Epithelial cell of prostate (primary cell): ENCODE measurements around the gene TFB2M.
"Not testable (repeated sequence)": the region's sequence is repeated elsewhere in the genome, so short reads cannot be mapped to it uniquely, and the experiment has no call there.

ENCODE experiments used
- DNase-seq: peaks from one replicate; pipeline ENCODE4 v3.0.0-alpha.2; 2011; ENCODE audit warnings: low read depth, low spot score
- H3K27ac ChIP-seq: fragments of 450-650 bp; 2 replicates; pipeline ENCODE4 v1.5.1; 2017; ENCODE audit warnings: mild to moderate bottlenecking

Gene TFB2M

DNA sequence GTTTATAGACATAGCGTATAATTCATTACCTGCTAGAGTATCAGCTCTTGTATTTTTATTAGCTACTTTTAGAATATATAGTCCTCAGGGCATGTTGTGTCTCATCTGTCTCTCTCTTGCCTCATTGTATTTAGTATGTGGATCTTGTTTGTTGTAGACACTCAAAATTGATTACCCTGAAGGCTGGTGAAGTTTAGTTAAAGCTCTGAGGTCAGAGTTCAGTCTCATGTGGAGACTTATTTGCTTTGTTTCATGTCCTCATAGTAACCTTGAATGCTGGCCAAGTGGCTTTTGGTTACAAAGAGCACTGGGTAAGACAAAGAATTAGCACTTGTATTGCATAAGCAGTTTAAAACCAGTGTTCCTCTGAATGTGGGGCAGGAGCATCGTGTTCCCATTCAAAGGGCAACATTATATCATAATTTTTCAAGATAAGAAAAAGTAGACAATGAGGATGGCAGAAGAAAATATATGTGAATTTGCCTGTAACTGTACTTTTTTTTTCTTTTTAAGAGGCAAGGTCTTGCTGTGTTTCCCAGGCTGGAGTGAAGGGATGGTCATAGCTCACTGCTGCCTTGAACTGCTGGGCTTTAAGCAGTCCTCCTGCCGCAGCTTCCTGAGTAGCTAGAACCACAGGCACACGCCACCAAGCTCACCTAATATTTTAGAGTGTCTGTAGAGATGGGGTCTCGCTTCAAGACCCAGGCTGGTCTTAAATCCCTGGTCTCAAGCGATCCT is 17.6 kb upstream of the TFB2M start:
- no peak for DNase-seq
- no peak overlapping the region for H3K27ac ChIP-seq

DNA sequence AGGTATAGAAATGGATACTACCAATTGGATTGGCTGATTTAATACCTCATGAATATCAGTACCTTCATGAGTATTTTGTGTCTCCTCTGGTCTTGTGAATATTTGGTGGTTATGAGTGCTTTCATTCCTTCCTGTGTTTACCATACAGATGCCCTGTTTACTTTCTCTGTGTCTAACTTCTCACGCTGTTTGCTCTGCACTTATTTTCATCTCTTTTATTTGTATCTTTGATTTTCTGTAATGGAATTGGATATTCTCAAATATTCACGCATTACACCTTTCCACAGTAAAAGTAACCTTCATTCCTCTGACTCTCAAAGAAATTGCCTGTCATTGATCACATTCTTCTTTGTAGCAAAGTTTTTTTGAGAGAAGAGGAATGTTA is 17.0 kb upstream of the TFB2M start:
- H3K27ac ChIP-seq: no peak overlapping the region
- DNase-seq: no peak

DNA sequence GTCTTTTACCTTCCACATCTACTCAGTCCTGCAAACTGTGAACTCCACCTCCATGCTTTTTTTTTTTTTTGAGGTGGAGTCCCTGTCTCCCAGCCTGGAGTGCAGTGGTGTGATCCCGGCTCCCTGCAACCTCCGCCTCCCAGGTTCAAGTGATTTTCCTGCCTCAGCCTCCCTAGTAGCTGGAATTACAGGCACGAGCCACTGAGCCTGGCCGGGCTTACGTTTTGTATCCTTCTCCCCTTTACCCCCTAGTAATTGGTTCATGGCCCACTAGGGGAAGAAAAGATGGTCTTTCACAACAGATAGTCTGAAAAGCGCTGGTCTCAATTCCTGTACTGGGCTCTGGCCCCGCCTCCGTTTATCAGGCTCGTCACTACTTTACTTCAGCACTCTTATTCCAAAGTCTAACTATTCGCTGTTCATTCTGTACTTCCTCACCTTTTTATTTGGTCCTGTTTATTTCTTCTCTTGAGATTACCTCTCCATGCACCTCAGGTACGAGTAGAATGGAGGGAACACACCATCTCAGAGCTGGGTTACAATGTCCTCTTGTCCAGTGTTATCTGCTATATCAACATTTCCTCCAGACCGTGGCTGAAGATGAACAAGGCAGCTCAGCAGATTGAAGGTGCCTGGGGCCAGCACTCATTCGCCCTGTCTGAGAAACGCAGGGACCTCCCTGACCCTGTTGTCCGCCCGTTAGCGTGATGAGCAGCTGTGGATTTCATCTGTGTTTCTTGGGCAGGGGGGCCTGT is 16.4 kb upstream of the TFB2M start:
- H3K27ac ChIP-seq: no peak overlapping the region

DNA sequence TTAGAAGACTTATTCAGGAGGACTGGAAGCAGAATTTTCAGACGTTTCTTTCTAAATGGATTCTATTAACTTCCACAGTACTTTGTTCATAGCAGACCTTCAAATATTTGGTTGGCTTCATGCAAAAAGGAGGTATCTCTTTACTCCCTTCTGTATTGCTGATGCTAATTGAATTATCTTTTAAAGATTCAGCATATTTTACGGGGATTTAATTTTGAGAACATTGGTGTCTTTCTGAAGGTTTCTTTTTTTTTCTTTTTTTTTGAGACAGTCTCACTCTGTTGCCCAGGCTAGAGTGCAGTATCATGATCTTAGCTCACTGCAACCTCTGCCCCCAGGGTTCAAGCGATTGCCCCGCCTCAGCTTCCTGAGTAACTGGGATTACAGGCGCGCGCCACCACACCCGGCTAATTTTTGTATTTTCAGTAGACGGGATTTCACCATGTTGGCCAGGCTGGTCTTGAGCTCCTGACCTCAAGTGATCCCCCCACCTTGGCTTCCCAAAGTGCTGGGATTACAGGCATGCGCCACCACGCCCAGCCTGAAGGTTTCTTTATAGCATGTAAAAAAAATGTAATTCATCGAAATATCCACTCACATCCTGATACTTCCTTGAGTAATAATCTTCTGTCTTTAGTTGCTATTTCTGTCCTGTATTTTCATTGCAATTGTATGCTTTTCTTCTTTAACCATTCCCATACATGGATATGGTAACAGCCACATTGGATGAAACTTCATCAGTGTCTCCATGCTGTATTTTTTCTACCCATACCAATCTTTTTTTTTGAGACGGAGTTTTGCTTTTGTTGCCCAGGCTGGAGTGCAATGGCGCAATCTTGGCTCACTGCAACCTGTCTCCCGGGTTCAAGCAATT is 14.7 kb upstream of the TFB2M start:
- no peak overlapping the region for H3K27ac ChIP-seq
- no peak for DNase-seq

More for the DNA sequence above, 16.4 kb upstream of the TFB2M start:
- no peak for DNase-seq

DNA sequence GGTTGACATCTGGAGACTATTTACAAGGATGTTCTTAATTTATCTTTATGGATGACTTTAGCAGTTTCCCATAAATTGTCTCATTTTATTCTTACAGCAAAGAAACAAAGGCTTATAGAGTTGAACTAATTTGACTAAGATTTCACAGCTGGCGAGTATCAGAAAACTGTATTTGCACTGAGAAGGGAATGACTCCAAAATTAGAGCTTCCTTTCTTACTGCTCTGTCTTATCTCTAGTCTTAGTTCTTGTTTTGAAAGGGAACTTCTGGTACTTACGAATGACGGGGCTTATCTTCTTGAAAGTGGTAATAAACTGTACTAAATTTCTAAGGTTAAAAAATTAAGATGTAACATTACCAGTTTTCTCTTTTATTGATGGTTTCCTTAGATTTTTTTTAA is 13.8 kb upstream of the TFB2M start:
- no peak overlapping the region for H3K27ac ChIP-seq

DNA sequence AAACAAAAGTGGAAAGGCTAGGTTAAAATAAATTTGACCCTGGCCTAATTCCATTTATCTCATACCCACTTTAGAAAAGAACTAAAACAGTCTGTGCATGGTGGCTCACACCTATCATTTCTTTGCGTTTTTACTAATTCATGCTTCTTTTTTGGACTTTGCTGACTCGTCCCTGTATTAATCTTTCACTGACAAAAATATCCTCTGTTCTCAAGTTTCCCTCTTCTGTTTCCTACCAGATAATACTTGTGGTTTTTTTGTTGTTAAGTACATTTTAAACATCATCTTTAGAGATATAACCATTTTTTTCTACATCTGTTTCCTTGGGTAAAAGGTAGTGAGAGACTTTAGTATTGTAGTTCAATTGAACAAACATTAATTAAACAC is 11.7 kb upstream of the TFB2M start:
- H3K27ac ChIP-seq: no peak overlapping the region
- no peak for DNase-seq

More for the DNA sequence above, 13.8 kb upstream of the TFB2M start:
- DNase-seq: no peak

DNA sequence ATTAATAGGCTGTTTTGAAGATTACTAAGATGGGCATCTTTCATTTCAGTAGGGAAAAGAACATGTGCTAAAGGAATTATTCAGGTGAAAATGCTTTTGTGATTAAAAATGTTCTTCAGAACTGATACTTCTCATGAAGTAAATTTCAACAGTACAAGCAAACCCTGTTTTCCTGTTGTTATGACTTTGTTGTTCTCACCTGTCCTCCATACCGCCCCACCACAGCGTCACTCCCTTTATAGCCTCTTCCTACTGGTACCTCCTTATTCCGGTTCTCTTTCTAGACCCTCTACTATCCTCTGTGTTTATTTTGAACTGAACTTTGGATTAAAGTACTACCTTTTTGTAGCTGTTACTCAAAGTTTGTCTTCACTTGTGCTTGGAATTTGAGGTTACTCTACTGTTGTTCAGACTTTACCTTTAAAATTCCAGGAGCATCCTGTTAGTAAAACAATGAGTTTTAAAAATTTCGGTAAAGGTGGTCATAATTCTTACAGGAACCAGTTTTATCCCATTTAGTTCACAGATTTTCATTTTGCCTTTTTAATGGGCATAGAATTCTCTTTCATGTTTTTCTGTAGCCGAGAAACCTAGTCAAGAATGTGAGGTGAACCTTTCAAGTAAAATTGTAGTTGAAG is 11.1 kb upstream of the TFB2M start:
- no peak overlapping the region for H3K27ac ChIP-seq
- DNase-seq: no peak

DNA sequence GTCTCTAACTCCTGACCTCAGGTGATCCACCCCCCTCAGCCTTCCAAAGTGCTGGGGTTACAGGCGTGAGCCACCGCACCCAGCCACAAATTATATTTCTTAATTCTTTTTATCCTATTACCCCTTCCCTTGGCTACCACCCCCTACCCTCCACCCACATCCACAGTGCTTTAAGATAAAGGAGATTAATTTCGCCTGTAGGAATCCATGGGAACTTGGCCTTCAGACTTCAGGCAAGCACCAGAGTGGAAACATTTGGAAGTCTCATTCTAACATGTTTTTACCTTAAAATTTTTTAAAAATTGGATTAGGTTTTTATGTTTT is 10.6 kb upstream of the TFB2M start:
- DNase-seq: no peak
- no peak overlapping the region for H3K27ac ChIP-seq

DNA sequence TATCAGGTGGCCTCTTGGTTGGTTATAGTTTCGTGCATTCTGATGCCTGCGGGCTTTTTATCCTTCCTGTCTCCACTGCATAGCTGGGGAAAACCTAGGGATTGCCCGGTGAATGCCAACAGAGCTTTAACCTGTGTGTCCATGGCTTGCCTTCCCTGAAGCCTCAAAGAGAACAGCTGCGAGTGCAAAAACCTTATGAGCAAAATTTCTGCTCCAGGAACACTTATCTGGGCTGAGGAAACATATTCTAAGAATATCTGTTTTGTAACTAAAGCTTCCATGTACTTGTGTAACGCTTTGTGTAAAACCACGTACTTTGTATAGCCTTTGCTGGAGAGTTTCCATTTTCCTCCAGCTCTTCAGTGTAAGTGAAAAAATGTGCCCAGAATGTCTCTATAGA is 7.4 kb upstream of the TFB2M start:
- no peak for DNase-seq
- no peak overlapping the region for H3K27ac ChIP-seq

DNA sequence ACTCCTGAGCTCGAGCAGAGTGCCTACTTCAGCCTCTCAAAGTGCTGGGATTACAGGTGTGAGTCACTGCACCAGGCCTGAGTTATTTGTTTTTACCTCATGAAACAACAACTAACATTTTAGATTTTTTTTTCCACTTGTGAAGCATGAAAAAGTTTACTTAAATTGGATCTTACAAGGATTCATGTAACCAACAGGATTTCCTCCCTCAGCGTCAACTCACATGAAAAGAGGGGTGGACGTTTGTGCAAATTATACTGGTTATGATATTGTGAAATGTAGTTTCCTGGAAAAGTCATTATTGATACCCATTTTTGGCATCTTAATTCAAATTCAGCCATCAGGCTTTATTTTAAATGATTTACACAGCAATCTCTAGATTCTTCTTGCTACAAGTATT is 6.7 kb upstream of the TFB2M start:
- H3K27ac ChIP-seq: no peak overlapping the region
- DNase-seq: no peak

DNA sequence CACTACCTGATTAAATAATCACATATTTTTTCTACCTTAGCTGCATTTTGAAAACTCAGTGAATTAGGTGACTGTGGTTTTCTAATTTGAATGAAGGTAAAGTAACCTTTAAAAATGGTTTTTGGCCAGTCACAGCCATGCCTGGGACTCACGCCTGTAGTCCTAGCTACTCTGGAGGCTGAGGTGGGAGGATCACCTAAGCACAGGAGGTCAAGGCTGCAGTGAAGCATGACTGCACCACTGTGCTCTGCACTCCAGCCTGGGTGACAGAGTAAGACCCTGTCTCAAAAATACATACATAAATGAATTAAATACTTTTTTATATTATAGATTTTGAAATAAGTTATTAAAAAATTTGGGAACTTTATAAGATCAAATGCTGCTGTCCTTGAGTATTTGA is 5.9 kb upstream of the TFB2M start:
- DNase-seq: no peak
- H3K27ac ChIP-seq: no peak overlapping the region

DNA sequence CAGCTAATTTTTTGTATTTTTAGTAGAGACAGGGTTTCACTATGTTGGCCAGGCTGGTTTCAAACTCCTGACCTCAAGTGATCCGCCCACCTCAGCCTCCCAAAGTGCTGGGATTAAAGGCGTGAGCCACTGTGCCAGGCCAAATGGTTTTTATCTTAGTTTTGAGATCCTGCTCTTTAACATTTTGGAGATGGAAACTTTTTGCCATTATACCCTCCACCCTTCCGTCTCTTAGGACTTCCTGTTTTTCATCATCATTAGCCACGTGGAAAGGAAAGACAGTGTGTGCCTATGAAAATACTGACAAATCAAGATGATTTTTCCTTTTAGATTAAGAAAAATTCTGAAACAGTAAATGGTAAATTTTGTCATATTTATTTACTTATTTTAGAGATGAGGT is 5.2 kb upstream of the TFB2M start:
- not testable (repeated sequence) for H3K27ac ChIP-seq, DNase-seq

DNA sequence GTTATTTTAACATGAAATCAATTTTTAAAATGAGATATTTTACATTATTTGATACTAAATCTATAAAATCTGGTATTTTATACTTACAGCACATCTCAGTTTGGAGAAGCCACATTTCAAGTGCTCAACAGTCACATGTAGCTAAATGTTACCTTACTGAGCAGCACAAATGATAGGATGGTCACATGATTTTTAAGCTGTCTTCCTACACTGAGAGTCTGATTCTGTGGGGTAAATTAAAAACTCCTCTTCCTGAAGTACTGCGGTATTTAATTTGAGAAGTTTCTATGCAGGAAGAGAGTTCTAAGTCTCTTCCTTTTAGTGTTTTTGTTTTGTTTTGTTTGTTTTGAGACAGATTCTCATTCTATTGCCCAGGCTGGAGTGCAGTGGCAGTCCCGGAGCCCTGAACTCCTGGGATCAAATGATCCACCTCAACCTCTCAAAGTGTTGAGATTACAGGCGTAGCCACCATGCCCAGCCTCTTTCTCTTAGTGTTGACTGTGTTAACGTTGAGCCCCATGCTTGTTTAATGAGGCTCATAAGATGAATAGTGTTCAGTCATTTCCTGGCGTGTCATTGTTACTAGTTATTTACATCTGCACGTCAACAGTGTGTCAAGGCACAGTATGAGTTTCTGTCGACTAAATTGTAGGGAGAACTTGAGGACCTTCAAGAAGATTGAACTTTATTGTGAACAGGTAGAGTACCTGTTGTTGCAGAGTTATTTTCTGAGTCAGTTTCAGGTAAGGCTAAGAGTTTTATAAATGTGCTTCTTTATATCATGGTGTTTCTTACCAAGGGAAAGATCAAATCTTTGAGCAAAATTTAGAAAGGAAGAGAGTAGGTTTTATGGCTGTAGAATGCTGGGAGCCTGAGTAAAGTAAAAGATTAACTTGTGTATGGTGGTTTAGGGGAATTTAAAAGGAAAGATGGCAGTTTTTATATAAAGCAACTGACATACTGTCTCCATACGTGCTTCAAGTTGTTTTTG is 3.5 kb upstream of the TFB2M start:
- peak; percentile 79 for DNase-seq
- peak overlapping the region; percentile 89 for H3K27ac ChIP-seq

DNA sequence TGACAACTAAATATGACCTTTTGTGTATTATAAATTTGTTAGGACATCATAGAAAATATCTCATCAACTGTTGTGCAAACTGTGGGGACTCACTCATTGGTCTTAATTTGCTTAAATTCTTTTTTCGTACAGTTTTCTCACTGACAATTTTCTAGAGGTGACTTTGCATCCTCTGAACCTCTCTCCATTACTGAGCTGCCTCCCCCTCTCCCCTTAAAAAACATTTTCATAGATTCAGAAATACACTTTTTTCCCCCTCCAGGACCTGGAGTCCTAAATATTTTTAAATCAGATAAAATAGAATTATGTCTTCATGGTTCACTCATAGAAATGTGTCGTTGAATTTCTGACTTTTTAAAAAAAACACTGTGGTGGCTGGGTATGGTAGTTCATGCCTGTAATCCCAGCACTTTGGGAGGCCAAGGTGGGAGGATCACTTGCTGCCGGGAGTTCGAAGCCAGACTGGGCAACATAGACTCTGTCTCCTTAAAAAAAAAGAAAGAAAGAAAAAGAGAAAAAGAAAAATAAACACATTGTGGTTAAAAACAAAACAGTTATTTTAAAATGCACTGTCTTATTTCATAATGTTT is 1.7 kb upstream of the TFB2M start:
- H3K27ac ChIP-seq: peak overlapping the region; percentile 89
- no peak for DNase-seq

DNA sequence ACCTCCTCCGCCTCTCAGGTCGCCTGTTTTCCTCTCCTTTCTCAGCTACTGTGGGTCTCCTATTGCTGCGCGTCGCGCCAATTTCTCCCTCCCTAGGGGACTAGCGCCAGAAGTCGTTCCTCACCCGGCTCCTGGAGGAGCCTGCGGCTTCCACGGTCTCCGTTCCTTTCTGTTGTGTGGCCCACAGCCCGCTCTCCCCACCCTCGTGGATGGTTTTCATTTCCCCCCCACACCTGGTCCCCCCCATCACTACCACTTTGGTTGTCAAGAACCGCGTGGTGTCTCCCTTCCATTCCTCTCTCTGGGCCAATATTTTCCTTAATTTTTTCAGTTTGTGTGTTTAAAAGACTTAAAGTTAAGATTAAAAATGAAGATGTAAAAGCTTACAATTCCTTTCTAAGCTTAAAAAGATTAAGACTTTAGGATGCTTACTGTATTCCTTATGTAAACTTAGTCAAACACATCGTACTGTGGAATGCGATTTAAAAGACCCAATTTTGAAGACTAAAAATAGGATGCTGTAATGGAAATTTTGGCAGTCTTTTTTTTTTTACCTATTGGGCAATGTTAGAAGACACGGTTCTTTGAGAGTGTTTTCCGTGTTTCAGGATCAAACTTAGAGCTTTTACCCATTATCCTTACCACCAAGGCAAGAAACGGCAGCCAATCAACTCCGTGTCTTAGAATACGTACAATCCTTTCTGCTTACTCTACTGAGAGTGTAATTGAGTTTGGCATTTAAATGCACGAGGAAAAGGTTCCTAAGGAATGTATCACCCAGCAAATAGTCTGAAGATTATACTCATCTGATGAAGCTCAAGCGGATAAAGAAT is 968 bp upstream of the TFB2M start:
- no peak for DNase-seq
- peak overlapping the region; percentile 89 for H3K27ac ChIP-seq

DNA sequence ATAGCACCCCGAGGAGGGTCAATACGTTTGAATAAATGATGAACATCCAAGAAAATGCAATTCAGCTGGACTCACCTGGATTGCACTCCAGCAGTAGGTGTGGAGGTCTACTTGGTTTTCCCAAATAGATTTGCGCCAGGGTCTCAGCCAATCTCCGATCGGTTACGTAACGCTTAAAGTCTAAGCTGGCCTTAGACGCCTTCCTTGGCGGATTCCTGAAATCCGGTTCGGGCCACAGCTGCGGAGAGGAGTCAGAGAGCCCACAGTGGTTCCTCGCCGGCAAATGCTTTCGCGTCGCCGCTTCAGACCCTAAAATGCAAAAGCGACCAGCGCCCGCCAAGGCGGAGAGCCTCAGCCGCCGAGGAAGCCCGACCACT is 322 bp downstream of the TFB2M start:
- peak overlapping the region; percentile 89 for H3K27ac ChIP-seq
- no peak for DNase-seq

DNA sequence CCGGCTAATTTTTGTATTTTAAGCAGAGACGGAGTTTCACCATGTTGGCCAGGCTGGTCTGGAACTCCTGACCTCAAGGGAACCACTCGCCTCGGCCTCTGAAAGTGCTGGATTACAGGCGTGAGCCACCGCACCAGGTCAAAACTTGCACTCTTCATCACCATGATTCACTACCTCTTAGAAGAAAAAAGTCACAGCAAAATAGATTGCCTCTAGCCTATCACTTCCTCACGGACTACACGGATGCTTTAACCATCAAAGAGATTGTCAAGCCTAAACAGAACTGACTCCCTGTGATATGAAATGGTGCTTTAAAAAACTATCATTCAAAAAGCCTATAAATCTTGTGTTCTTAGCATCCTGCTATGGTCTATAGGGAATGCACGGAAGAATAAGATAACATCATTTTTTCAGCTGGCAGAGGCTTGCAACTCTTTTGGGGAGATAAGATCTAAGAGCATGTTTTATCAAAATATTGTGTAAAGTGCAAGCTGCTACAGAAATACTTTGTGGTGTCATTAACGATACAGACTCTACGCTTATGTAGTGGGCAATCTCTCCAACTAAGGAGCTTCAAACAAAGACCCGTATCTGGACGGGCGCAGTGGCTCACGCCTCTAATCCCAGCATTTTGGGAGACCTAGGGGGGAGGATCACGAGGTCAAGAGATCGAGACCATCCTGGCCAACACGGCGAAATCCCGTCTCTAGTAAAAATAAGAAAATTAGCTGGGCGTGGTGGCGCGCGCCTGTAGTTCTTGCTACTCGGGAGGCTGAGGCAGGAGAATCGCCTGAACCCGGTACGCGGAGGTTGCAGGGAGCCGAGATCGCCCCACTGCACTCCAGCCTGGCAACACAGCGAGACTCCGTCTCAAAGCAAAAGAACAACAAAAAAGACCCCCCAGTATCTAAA is 966 bp downstream of the TFB2M start:
- DNase-seq: no peak
- peak overlapping the region; percentile 89 for H3K27ac ChIP-seq
